Measurements from ENCODE around the gene IGFLR1.

GRCh38 chr19:35754370-35755130, 12.3 kb upstream of the IGFLR1 start:
- TF ChIP-seq POLR2A (IDR thresholded peaks at IDR 0.05; ENCODE audit: low read depth, low read length), result no peak; the same call in 1 of the 2 replicates
- TF ChIP-seq CTCF (conservative IDR thresholded peaks at IDR 0.05; ENCODE audit: low read depth, low read length), result no peak
- no peak for TF ChIP-seq SMC3 (IDR thresholded peaks at IDR 0.05; ENCODE audit: low read depth, low read length)
- no peak for TF ChIP-seq RAD21 (IDR thresholded peaks at IDR 0.05; ENCODE audit: low read length)
